OCI-LY1 (cell line): ENCODE results near the gene KRTAP17-1.

ENCODE experiments used
- EZH2 ChIP-seq: fragments of 200-600 bp; sonication (generic), shearing (Covaris generic); IDR thresholded peaks from 2 replicates; pipeline ENCODE4 v1.8.0; 2017; ENCODE audit warnings: borderline replicate concordance, mixed run types, mild to moderate bottlenecking, antibody characterized with exemption, low read length, moderate library complexity, mixed read lengths
- TF ChIP-seq, protein P1 (sequence below): fragments of 200-600 bp; sonication (generic), shearing (Covaris generic); IDR thresholded peaks from 2 replicates; pipeline ENCODE4 v1.5.1; 2017; ENCODE audit warnings: mild to moderate bottlenecking, antibody characterized with exemption, low read length, moderate library complexity, mixed read lengths

- TF ChIP-seq, protein P1, sequence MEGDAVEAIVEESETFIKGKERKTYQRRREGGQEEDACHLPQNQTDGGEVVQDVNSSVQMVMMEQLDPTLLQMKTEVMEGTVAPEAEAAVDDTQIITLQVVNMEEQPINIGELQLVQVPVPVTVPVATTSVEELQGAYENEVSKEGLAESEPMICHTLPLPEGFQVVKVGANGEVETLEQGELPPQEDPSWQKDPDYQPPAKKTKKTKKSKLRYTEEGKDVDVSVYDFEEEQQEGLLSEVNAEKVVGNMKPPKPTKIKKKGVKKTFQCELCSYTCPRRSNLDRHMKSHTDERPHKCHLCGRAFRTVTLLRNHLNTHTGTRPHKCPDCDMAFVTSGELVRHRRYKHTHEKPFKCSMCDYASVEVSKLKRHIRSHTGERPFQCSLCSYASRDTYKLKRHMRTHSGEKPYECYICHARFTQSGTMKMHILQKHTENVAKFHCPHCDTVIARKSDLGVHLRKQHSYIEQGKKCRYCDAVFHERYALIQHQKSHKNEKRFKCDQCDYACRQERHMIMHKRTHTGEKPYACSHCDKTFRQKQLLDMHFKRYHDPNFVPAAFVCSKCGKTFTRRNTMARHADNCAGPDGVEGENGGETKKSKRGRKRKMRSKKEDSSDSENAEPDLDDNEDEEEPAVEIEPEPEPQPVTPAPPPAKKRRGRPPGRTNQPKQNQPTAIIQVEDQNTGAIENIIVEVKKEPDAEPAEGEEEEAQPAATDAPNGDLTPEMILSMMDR = no peak
- no peak for TF ChIP-seq EZH2
Measured at GRCh38 chr17:41339571-41340172, 24.2 kb upstream of the KRTAP17-1 start.
